T-helper 2 cell treated with Interferon-gamma antibody and Interleukin-4, amounts not matched to agents 5 μg/mL and 100 μg/mL, for 36 hours (primary cell): ENCODE results near the gene CD160.
A peak's percentile ranks its signal among the peaks of the same experiment; 100 is the strongest.
"Not testable (repeated sequence)": the region's sequence is repeated elsewhere in the genome, so short reads cannot be mapped to it uniquely, and the experiment has no call there.

Experiments
- DNase-seq: peaks from one replicate; pipeline ENCODE4 v3.0.0; 2021; ENCODE audit warnings: low spot score
- H3K27ac Mint-ChIP-seq: one replicate; pipeline ENCODE4 v1.8.0; 2021; ENCODE audit warnings: mild to moderate bottlenecking, mixed read lengths
- H3K27me3 Mint-ChIP-seq: one replicate; pipeline ENCODE4 v1.8.0; 2021; ENCODE audit warnings: low read depth, mixed read lengths
- H3K36me3 Mint-ChIP-seq: one replicate; pipeline ENCODE4 v1.8.0; 2021; ENCODE audit warnings: low read depth, mixed read lengths
- H3K4me1 Mint-ChIP-seq: one replicate; pipeline ENCODE4 v1.8.0; 2021; ENCODE audit warnings: low read depth, mixed read lengths
- H3K4me3 Mint-ChIP-seq: one replicate; pipeline ENCODE4 v1.8.0; 2022; ENCODE audit warnings: mild to moderate bottlenecking, moderate library complexity, mixed read lengths
- H3K9me3 Mint-ChIP-seq: one replicate; pipeline ENCODE4 v1.8.0; 2021; ENCODE audit warnings: mixed read lengths

Gene CD160

GRCh38 chr1:145701306-145701862, 17.9 kb upstream of the CD160 start:
- Mint-ChIP-seq H3K4me3 (no peak overlapping the region), H3K9me3 (no peaks in the 10 kb centered on the region), H3K4me1 (peaks cover 1% of the 10 kb centered on the region), H3K27ac (no peak overlapping the region), H3K27me3 (peaks cover 39% of the 10 kb centered on the region), H3K36me3 (no peaks in the 10 kb centered on the region)
- no peak for DNase-seq

DNA sequence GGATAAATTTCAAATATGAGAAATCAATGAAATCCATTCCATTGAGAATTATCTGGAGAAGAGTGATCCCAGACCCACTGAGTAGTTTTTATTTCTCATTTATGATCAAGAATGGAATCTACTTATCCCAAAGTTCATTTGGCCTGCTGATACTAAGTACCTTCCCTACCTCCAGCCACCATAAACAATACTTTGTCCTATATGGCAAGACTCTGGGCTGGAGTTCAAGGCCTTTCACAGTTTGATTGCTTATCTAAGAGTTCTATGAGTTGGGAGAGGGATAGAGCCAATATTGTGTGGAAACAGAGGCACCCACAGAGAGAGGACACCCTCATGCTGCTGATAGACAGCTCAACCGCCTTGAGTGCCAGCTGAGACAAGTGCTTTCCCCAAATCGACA, 17.2 kb upstream of the CD160 start:
- H3K4me1 Mint-ChIP-seq, result peaks cover 1% of the 10 kb centered on the region
- peaks cover 39% of the 10 kb centered on the region for H3K27me3 Mint-ChIP-seq
- H3K9me3 Mint-ChIP-seq, result no peaks in the 10 kb centered on the region
- DNase-seq, result no peak
- H3K4me3 Mint-ChIP-seq, result no peak overlapping the region
- no peak overlapping the region for H3K27ac Mint-ChIP-seq
- H3K36me3 Mint-ChIP-seq, result no peaks in the 10 kb centered on the region

DNA sequence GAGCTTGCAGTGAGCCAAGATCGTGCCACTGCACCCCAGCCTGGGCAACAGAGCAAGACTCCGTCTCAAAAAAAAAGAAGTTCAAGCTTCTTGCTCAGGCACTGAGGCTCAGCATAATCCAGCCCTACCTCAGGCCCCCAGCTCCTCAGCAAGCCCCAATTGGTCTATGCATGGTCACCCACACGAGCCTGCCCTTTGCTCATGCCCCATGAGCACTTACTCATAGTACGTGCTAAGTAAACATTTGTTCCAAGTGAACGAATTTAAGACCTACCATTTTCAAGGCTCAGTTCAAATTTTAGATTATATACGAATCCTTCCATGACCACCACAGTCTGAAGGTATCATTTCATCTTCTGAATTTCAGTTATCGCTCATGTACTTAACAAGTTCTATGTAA, 16.5 kb upstream of the CD160 start:
- H3K27ac Mint-ChIP-seq, result no peak overlapping the region
- no peak overlapping the region for H3K4me3 Mint-ChIP-seq
- DNase-seq, result no peak
- peaks cover 36% of the 10 kb centered on the region for H3K27me3 Mint-ChIP-seq
- H3K9me3 Mint-ChIP-seq, result no peaks in the 10 kb centered on the region
- H3K4me1 Mint-ChIP-seq, result peaks cover 1% of the 10 kb centered on the region
- no peaks in the 10 kb centered on the region for H3K36me3 Mint-ChIP-seq

- no peaks in the 10 kb centered on the region for H3K4me1 Mint-ChIP-seq
- no peak overlapping the region for H3K4me3 Mint-ChIP-seq
- no peaks in the 10 kb centered on the region for H3K36me3 Mint-ChIP-seq
- no peaks in the 10 kb centered on the region for H3K9me3 Mint-ChIP-seq
- no peak for DNase-seq
- H3K27ac Mint-ChIP-seq, result no peak overlapping the region
- peaks cover 30% of the 10 kb centered on the region for H3K27me3 Mint-ChIP-seq
Observed at GRCh38 chr1:145705622-145706021, 13.7 kb upstream of the CD160 start.

DNA sequence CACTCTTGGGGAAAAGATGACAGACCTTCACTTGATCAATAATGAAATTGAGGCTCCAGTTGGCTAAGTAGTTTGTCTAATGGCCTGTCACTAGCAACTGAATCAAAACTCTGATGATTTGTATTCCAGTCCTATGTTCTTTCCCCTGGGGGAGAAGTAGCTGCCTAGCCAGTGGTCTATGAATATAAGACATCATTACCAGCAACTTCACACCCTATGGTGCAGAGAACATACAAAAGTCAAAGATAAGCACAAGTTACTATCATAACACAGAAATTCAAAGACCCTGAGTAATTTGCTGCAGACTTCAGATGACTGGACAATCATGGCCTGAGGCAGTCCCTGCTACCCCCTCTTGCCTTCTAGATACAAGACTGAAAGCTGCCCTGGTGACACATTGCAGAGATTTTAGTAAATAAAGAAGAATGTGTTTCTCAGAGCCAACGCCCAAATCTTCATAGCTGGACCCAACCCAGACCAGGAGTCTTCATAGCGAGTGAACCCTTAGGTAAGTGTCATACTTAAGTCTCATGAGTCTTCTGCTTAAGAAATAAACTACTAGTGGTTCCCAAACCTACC, 13.1 kb upstream of the CD160 start:
- Mint-ChIP-seq H3K9me3 (no peaks in the 10 kb centered on the region), H3K27me3 (peaks cover 30% of the 10 kb centered on the region), H3K27ac (no peak overlapping the region), H3K4me1 (no peaks in the 10 kb centered on the region), H3K36me3 (no peaks in the 10 kb centered on the region), H3K4me3 (no peak overlapping the region)
- DNase-seq, result no peak

- H3K27ac Mint-ChIP-seq, result peak within 1 kb of the TSS; percentile 38
- H3K36me3 Mint-ChIP-seq, result no peaks in the 10 kb centered on the region
- no peaks in the 10 kb centered on the region for H3K4me1 Mint-ChIP-seq
- no peaks in the 10 kb centered on the region for H3K9me3 Mint-ChIP-seq
- no peak within 1 kb of the TSS for H3K4me3 Mint-ChIP-seq
- no peak for DNase-seq
- H3K27me3 Mint-ChIP-seq, result peaks cover 25% of the 10 kb centered on the region
Observed at GRCh38 chr1:145707183-145707867, 12.0 kb upstream of the CD160 start, which contains the start of gene PDZK1. TSS of gene PDZK1 (minus strand) at chr1:145707368. CDS start at chr1:145688021, 19,347 bp downstream.

- H3K36me3 Mint-ChIP-seq, result no peaks in the 10 kb centered on the region
- H3K27ac Mint-ChIP-seq, result peak overlapping the region; percentile 38
- no peaks in the 10 kb centered on the region for H3K9me3 Mint-ChIP-seq
- no peak overlapping the region for H3K4me3 Mint-ChIP-seq
- no peaks in the 10 kb centered on the region for H3K4me1 Mint-ChIP-seq
- no peak for DNase-seq
- H3K27me3 Mint-ChIP-seq, result peaks cover 25% of the 10 kb centered on the region
Observed at GRCh38 chr1:145708063-145708462, 11.2 kb upstream of the CD160 start.

GRCh38 chr1:145710291-145711027, 8.8 kb upstream of the CD160 start:
- H3K4me3 Mint-ChIP-seq, result no peak overlapping the region

GRCh38 chr1:145711213-145711651, 8.1 kb upstream of the CD160 start:
- no peaks in the 10 kb centered on the region for H3K4me1 Mint-ChIP-seq
- H3K4me3 Mint-ChIP-seq, result no peak overlapping the region
- no peaks in the 10 kb centered on the region for H3K9me3 Mint-ChIP-seq
- peaks cover 10% of the 10 kb centered on the region for H3K27me3 Mint-ChIP-seq
- no peak for DNase-seq
- H3K27ac Mint-ChIP-seq, result no peak overlapping the region
- H3K36me3 Mint-ChIP-seq, result no peaks in the 10 kb centered on the region

More at GRCh38 chr1:145710291-145711027, 8.8 kb upstream of the CD160 start:
- no peaks in the 10 kb centered on the region for H3K9me3 Mint-ChIP-seq
- H3K4me1 Mint-ChIP-seq, result no peaks in the 10 kb centered on the region
- no peak overlapping the region for H3K27ac Mint-ChIP-seq
- H3K36me3 Mint-ChIP-seq, result no peaks in the 10 kb centered on the region
- DNase-seq, result no peak
- peaks cover 12% of the 10 kb centered on the region for H3K27me3 Mint-ChIP-seq

- H3K9me3 Mint-ChIP-seq, result no peaks in the 10 kb centered on the region
- H3K27ac Mint-ChIP-seq, result no peak overlapping the region
- no peak for DNase-seq
- H3K27me3 Mint-ChIP-seq, result peaks cover 5% of the 10 kb centered on the region
- H3K36me3 Mint-ChIP-seq, result no peaks in the 10 kb centered on the region
- H3K4me3 Mint-ChIP-seq, result no peak overlapping the region
- peaks cover 6% of the 10 kb centered on the region for H3K4me1 Mint-ChIP-seq
Observed at GRCh38 chr1:145714524-145715111, 4.7 kb upstream of the CD160 start.

GRCh38 chr1:145716641-145717345, 2.5 kb upstream of the CD160 start:
- no peak overlapping the region for H3K27ac Mint-ChIP-seq
- H3K4me3 Mint-ChIP-seq, result no peak overlapping the region
- H3K27me3 Mint-ChIP-seq, result peaks cover 13% of the 10 kb centered on the region
- no peak for DNase-seq
- no peaks in the 10 kb centered on the region for H3K9me3 Mint-ChIP-seq
- peaks cover 14% of the 10 kb centered on the region for H3K4me1 Mint-ChIP-seq
- H3K36me3 Mint-ChIP-seq, result no peaks in the 10 kb centered on the region

- Mint-ChIP-seq H3K27ac (no peak overlapping the region), H3K4me3 (no peak overlapping the region), H3K36me3 (no peaks in the 10 kb centered on the region), H3K9me3 (no peaks in the 10 kb centered on the region), H3K27me3 (peaks cover 19% of the 10 kb centered on the region), H3K4me1 (peaks cover 14% of the 10 kb centered on the region)
- DNase-seq, result no peak
Observed at GRCh38 chr1:145717833-145718232, 1.5 kb upstream of the CD160 start.

- DNase-seq, H3K9me3 Mint-ChIP-seq, H3K27ac Mint-ChIP-seq, H3K36me3 Mint-ChIP-seq, H3K4me3 Mint-ChIP-seq: not testable (repeated sequence)
- Mint-ChIP-seq H3K27me3 (peaks cover 23% of the 10 kb centered on the region), H3K4me1 (peaks cover 14% of the 10 kb centered on the region)
Observed at GRCh38 chr1:145718465-145718864, 834 bp upstream of the CD160 start.
